K562 (cell line): ENCODE results near the gene CPED1. TPM values are rescaled to one million over a fixed set of nuclear protein-coding genes. Genes with fewer than 3 reads are reported as not detected.

Experiments used
- ATAC-seq: fragments of 200-7000 bp; cut with Tn5 transposase; 3 replicates; pipeline ENCODE4 v1.9.1; 2020; ENCODE audit warnings: moderate library complexity
- BruUV-seq: library from RNA; stranded (reverse); fragments of 400-500 nt; replicated peaks from 2 replicates; lab custom pipeline; 2021; lab: Mats Ljungman, UMichigan
- CTCF ChIA-PET: fragments of 300-600 bp; formaldehyde crosslinking; extraction: SDS; loops from one replicate; lab custom pipeline; 2021; ENCODE audit warnings: low intra/inter-chr PET ratio; lab: Yijun Ruan, JAX
- POLR2A ChIA-PET: fragments of 300-600, 350-650 bp; sonication (Branson Sonifier 250); formaldehyde crosslinking; extraction: SDS; loops from one replicate; lab custom pipeline; 2021; ENCODE audit warnings: antibody characterized with exemption, inconsistent platforms; lab: Yijun Ruan, JAX
- DNase-seq, 4 experiments: peaks; one replicate each; pipeline versions ENCODE4 v3.0.0 to v3.0.0-alpha.2; 2011 to 2018; ENCODE audit warnings: low spot score in 3 of 4, mixed read lengths in 3 of 4; ENCODE audit errors: extremely low read depth in 1 of 4
- FAIRE-seq: peaks from 2 replicates; lab custom pipeline; 2011; peaks lifted over from hg19 to GRCh38; lab: Jason Lieb, UNC
- H2AFZ ChIP-seq: 2 replicates; pipeline ENCODE4 v1.6.0; 2011; ENCODE audit warnings: low read depth, low read length, control low read depth, inconsistent platforms
- H3K27ac ChIP-seq: fragments of 200-600 bp; 3 replicates; pipeline ENCODE4 v1.8.0; 2011; ENCODE audit warnings: low read depth, mild to moderate bottlenecking, control low read depth, inconsistent platforms, low read length, moderate library complexity, mixed read lengths; ENCODE audit errors: extremely low read depth
- H3K27me3 ChIP-seq, 2 experiments: fragments of 300-600 bp in 1 of 2; 2 replicates in 1 of 2; 3 replicates in 1 of 2; pipeline versions ENCODE4 v1.6.0 to v1.8.0; 2011; ENCODE audit warnings: inconsistent platforms in 2 of 2, low read length in 2 of 2, mild to moderate bottlenecking in 1 of 2, mixed read lengths in 1 of 2, moderate library complexity in 1 of 2; ENCODE audit not compliant: control insufficient read depth in 2 of 2, insufficient read depth in 2 of 2
- H3K36me3 ChIP-seq: fragments of 300-600 bp; 3 replicates; pipeline ENCODE4 v1.8.0; 2011; ENCODE audit warnings: mild to moderate bottlenecking, low read length, inconsistent platforms; ENCODE audit not compliant: control insufficient read depth, insufficient read depth
- H3K4me1 ChIP-seq, 2 experiments: fragments of 200-600 bp in 1 of 2; replicated peaks in 1 of 2; 2 replicates in 1 of 2; 3 replicates in 1 of 2; pipeline versions ENCODE4 v1.5.1 to v1.8.0; 2011; ENCODE audit warnings: inconsistent platforms in 2 of 2, low read length in 2 of 2, mild to moderate bottlenecking in 1 of 2, mixed read lengths in 1 of 2, moderate library complexity in 1 of 2; ENCODE audit not compliant: control insufficient read depth in 2 of 2, insufficient read depth in 2 of 2
- H3K4me2 ChIP-seq: 2 replicates; pipeline ENCODE4 v1.6.1; 2011; ENCODE audit warnings: low read length, control low read depth, inconsistent platforms, mixed read lengths; ENCODE audit not compliant: insufficient read depth
- H3K4me3 ChIP-seq: fragments of 200-600 bp; sonication (generic), shearing (Covaris generic); 2 replicates; pipeline ENCODE4 v1.5.1; 2016; ENCODE audit warnings: control low read depth, inconsistent platforms
- H3K79me2 ChIP-seq: fragments of 200-600 bp; 3 replicates; pipeline ENCODE4 v1.8.0; 2011; ENCODE audit warnings: low read length, inconsistent platforms; ENCODE audit not compliant: control insufficient read depth, insufficient read depth
- H3K9ac ChIP-seq, 2 experiments: 2 replicates each; pipeline versions ENCODE4 v1.6.0 to v1.6.1; 2011; ENCODE audit warnings: low read depth in 2 of 2, low read length in 2 of 2, control low read depth in 1 of 2, inconsistent platforms in 1 of 2, mild to moderate bottlenecking in 1 of 2, mixed read lengths in 1 of 2; ENCODE audit not compliant: insufficient read depth in 1 of 2
- H3K9me1 ChIP-seq: one replicate; pipeline ENCODE4 v1.6.0; 2011; ENCODE audit warnings: inconsistent platforms, mild to moderate bottlenecking, low read length, moderate library complexity; ENCODE audit not compliant: control insufficient read depth, insufficient read depth
- H3K9me3 ChIP-seq: replicated peaks from 2 replicates; pipeline ENCODE4 v1.5.1; 2011; ENCODE audit warnings: low read depth, low read length, inconsistent platforms; ENCODE audit not compliant: control insufficient read depth, insufficient read depth
- H4K20me1 ChIP-seq: replicated peaks from 2 replicates; pipeline ENCODE4 v1.6.1; 2011; ENCODE audit warnings: low read length, inconsistent platforms, mixed read lengths; ENCODE audit not compliant: control insufficient read depth, insufficient read depth
- BACH1 ChIP-seq: fragments of 200-800 bp; sonication (Bioruptor generic); IDR thresholded peaks from 2 replicates; pipeline ENCODE4 v1.6.1; 2016; ENCODE audit warnings: missing genetic modification characterization, missing compliant biosample characterization
- ELF2 ChIP-seq: fragments of 250-450 bp; sonication (Bioruptor Pico); IDR thresholded peaks from 2 replicates; pipeline ENCODE4 v1.5.0; 2021; ENCODE audit warnings: mild to moderate bottlenecking
- SPI1 ChIP-seq: IDR thresholded peaks from 2 replicates; pipeline ENCODE4 v1.6.1; 2011; ENCODE audit warnings: low read depth, low read length, control low read depth, borderline replicate concordance
- ZEB2 ChIP-seq: fragments of 450-650 bp; IDR thresholded peaks from 2 replicates; pipeline ENCODE4 v1.6.1; 2016
- WGBS: fragments of 100-300 bp; shearing (Covaris generic); methylation state at CpG from one replicate; pipeline ENCODE4 v1.1.6; 2016; ENCODE audit warnings: low coverage, mixed read lengths; ENCODE audit not compliant: insufficient coverage; ENCODE audit errors: missing lambda C conversion rate; 5-methylcytosine and 5-hydroxymethylcytosine counted together
- in situ Hi-C: fragments of 300-500 bp; cut with MboI; formaldehyde crosslinking; loops from 4 replicates; pipeline ENCODE4 v1.15.0; 2018; ENCODE audit warnings: inconsistent platforms, mixed read lengths
- intact Hi-C: fragments of 100-400 bp; cut with micrococcal nuclease; formaldehyde crosslinking; loops from 2 replicates; pipeline ENCODE4 v1.14.2; 2022
- polyA plus RNA-seq, 8 experiments: library from polyadenylated mRNA; depleted of rRNA in 4 of 8; stranded (reverse) in 5 of 8; unstranded in 3 of 8; fragments of >200 nt; fragmentation: Nextera tagmentation in 2 of 8; fragmentation: Illumina TruSeq in 1 of 8; extraction: Ambion mirVana in 2 of 8; extraction: Trizol in 1 of 8; gene quantifications; 2 replicates each; pipeline versions ENCODE4 v1.2.1 to v1.2.3, GENCODE V29; 2011 to 2014; ENCODE audit warnings: inconsistent platforms in 1 of 8, missing spikeins in 1 of 8
- total RNA-seq, 7 experiments: library from RNA; depleted of rRNA in 6 of 7; stranded (reverse); fragments of >200 nt in 6 of 7; fragmentation: Illumina TruSeq in 2 of 7; extraction: Trizol in 2 of 7; gene quantifications; 2 replicates each; pipeline versions ENCODE4 v1.2.1 to v1.2.3, GENCODE V29; 2011 to 2021; ENCODE audit warnings: low replicate concordance in 1 of 7
- TF ChIP-seq, protein P1 (sequence below): fragments of 450-650 bp; IDR thresholded peaks from 2 replicates; pipeline ENCODE4 v1.6.1; 2017; ENCODE audit warnings: antibody characterized with exemption, mild to moderate bottlenecking
- TF ChIP-seq, protein P2 (sequence below): IDR thresholded peaks from 2 replicates; pipeline ENCODE4 v1.6.1; 2011; ENCODE audit warnings: borderline replicate concordance, low read depth, mild to moderate bottlenecking, moderate library complexity, low read length; ENCODE audit not compliant: insufficient read depth, poor library complexity, severe bottlenecking
- TF ChIP-seq, protein P3 (sequence below): fragments of 250-450 bp; sonication (Bioruptor Pico); IDR thresholded peaks from 2 replicates; pipeline ENCODE4 v1.4.0; 2020; ENCODE audit warnings: mild to moderate bottlenecking, moderate library complexity
- TF ChIP-seq, protein P4 (sequence below): sonication (generic); formaldehyde crosslinking; IDR thresholded peaks from 2 replicates; pipeline ENCODE4 v1.8.0; 2022; ENCODE audit warnings: mild to moderate bottlenecking, missing genetic modification reagents, borderline replicate concordance

Gene CPED1
- total and polyA plus RNA-seq, 9 of the 15 experiments (the other 6 are each of a cell fraction or from before 2014, with no cell fraction given) = 195 to 393 (median 290) TPM

DNA sequence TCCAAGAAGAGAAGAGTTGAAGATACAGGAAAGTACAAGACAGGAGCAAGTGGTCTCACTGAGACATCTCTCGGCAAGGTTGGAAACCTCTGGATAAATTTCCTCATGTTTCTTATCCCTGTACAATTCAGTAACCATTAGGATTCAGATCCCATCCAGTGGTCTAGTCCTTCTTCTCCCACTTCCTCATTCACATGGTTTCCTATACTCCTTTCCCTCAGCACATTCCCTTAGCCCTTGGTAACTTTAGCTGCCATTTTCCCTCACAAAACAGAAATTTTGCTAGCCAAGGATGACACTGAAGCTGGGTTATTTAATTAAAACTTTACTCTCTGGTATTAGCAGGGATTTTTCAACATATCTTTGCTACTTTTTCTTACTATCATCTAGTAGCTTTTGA is 82.6 kb downstream of the CPED1 start:
- ATAC-seq = no peak
- FAIRE-seq = no peak
- Histone ChIP-seq H3K4me1 (peaks cover 21 to 70% of the 10 kb centered on the region in 2 experiments), H3K36me3 (peaks cover 64% of the 10 kb centered on the region), H3K4me3 (no peak overlapping the region), H3K9ac (0 out of 4 replicates have a peak overlapping the region, but pooled peaks of 1 of the 2 experiments have one; percentile 3), H3K9me3 (peaks cover 4% of the 10 kb centered on the region; the same call in 1 of the 2 replicates), H3K9me1 (no peaks in the 10 kb centered on the region), H3K4me2 (no peak overlapping the region), H3K27me3 (no peaks in the 10 kb centered on the region), H3K27ac (peak overlapping the region; percentile 42), H4K20me1 (no peaks in the 10 kb centered on the region), H2AFZ (no peak overlapping the region), H3K79me2 (peaks cover 80% of the 10 kb centered on the region)
- peak in 1 of 4 experiments; percentile 25 for DNase-seq
- 79% methylated on average over 1 of the region's 1 CpG for WGBS
- ChIA-PET CTCF (no interaction called here), POLR2A (interaction anchor here (0.9 to 1.9 kb wide), 6 partner anchors 13 to 82 kb away, joined by 3 to 8 read pairs (median 6); partner anchors contain the start of gene CPED1)
- intact Hi-C loops (no loop called here), in situ Hi-C loops (no loop called here)
- no TSS peak for BruUV-seq
- TF ChIP-seq, protein P1, sequence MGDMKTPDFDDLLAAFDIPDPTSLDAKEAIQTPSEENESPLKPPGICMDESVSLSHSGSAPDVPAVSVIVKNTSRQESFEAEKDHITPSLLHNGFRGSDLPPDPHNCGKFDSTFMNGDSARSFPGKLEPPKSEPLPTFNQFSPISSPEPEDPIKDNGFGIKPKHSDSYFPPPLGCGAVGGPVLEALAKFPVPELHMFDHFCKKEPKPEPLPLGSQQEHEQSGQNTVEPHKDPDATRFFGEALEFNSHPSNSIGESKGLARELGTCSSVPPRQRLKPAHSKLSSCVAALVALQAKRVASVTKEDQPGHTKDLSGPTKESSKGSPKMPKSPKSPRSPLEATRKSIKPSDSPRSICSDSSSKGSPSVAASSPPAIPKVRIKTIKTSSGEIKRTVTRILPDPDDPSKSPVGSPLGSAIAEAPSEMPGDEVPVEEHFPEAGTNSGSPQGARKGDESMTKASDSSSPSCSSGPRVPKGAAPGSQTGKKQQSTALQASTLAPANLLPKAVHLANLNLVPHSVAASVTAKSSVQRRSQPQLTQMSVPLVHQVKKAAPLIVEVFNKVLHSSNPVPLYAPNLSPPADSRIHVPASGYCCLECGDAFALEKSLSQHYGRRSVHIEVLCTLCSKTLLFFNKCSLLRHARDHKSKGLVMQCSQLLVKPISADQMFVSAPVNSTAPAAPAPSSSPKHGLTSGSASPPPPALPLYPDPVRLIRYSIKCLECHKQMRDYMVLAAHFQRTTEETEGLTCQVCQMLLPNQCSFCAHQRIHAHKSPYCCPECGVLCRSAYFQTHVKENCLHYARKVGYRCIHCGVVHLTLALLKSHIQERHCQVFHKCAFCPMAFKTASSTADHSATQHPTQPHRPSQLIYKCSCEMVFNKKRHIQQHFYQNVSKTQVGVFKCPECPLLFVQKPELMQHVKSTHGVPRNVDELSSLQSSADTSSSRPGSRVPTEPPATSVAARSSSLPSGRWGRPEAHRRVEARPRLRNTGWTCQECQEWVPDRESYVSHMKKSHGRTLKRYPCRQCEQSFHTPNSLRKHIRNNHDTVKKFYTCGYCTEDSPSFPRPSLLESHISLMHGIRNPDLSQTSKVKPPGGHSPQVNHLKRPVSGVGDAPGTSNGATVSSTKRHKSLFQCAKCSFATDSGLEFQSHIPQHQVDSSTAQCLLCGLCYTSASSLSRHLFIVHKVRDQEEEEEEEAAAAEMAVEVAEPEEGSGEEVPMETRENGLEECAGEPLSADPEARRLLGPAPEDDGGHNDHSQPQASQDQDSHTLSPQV = peak; percentile 36
- 0 out of 2 replicates have a peak, but pooled peaks have one; percentile 35 for TF ChIP-seq ELF2 (CRISPR knock-in tag)
- peak; percentile 96 for TF ChIP-seq SPI1
- TF ChIP-seq ZEB2 = no peak
- TF ChIP-seq BACH1 (tag) = peak; percentile 44; the same call in 1 of the 2 replicates
- TF ChIP-seq, protein P2, sequence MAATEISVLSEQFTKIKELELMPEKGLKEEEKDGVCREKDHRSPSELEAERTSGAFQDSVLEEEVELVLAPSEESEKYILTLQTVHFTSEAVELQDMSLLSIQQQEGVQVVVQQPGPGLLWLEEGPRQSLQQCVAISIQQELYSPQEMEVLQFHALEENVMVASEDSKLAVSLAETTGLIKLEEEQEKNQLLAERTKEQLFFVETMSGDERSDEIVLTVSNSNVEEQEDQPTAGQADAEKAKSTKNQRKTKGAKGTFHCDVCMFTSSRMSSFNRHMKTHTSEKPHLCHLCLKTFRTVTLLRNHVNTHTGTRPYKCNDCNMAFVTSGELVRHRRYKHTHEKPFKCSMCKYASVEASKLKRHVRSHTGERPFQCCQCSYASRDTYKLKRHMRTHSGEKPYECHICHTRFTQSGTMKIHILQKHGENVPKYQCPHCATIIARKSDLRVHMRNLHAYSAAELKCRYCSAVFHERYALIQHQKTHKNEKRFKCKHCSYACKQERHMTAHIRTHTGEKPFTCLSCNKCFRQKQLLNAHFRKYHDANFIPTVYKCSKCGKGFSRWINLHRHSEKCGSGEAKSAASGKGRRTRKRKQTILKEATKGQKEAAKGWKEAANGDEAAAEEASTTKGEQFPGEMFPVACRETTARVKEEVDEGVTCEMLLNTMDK = no peak
- TF ChIP-seq, protein P3, sequence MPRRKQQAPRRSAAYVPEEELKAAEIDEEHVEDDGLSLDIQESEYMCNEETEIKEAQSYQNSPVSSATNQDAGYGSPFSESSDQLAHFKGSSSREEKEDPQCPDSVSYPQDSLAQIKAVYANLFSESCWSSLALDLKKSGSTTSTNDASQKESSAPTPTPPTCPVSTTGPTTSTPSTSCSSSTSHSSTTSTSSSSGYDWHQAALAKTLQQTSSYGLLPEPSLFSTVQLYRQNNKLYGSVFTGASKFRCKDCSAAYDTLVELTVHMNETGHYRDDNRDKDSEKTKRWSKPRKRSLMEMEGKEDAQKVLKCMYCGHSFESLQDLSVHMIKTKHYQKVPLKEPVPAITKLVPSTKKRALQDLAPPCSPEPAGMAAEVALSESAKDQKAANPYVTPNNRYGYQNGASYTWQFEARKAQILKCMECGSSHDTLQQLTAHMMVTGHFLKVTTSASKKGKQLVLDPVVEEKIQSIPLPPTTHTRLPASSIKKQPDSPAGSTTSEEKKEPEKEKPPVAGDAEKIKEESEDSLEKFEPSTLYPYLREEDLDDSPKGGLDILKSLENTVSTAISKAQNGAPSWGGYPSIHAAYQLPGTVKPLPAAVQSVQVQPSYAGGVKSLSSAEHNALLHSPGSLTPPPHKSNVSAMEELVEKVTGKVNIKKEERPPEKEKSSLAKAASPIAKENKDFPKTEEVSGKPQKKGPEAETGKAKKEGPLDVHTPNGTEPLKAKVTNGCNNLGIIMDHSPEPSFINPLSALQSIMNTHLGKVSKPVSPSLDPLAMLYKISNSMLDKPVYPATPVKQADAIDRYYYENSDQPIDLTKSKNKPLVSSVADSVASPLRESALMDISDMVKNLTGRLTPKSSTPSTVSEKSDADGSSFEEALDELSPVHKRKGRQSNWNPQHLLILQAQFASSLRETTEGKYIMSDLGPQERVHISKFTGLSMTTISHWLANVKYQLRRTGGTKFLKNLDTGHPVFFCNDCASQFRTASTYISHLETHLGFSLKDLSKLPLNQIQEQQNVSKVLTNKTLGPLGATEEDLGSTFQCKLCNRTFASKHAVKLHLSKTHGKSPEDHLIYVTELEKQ = no peak
- TF ChIP-seq, protein P4, sequence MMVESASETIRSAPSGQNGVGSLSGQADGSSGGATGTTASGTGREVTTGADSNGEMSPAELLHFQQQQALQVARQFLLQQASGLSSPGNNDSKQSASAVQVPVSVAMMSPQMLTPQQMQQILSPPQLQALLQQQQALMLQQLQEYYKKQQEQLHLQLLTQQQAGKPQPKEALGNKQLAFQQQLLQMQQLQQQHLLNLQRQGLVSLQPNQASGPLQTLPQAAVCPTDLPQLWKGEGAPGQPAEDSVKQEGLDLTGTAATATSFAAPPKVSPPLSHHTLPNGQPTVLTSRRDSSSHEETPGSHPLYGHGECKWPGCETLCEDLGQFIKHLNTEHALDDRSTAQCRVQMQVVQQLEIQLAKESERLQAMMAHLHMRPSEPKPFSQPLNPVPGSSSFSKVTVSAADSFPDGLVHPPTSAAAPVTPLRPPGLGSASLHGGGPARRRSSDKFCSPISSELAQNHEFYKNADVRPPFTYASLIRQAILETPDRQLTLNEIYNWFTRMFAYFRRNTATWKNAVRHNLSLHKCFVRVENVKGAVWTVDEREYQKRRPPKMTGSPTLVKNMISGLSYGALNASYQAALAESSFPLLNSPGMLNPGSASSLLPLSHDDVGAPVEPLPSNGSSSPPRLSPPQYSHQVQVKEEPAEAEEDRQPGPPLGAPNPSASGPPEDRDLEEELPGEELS = no peak
